Effector CD8-positive, alpha-beta T cell (primary cell): ENCODE results near the gene DEFB125.
"Not testable (repeated sequence)": the region's sequence is repeated elsewhere in the genome, so short reads cannot be mapped to it uniquely, and the experiment has no call there.

Source experiments
- DNase-seq: peaks from one replicate; lab custom pipeline; 2025; lab: John Stamatoyannopoulos, UW
- total RNA-seq, 4 experiments: gene quantifications; one replicate each; lab custom pipeline; 2026; lab: John Stamatoyannopoulos, UW

Gene DEFB125, protein sequence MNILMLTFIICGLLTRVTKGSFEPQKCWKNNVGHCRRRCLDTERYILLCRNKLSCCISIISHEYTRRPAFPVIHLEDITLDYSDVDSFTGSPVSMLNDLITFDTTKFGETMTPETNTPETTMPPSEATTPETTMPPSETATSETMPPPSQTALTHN
- total RNA-seq = 0 to 0.09 (median 0) reads per million in 4 experiments

DNA sequence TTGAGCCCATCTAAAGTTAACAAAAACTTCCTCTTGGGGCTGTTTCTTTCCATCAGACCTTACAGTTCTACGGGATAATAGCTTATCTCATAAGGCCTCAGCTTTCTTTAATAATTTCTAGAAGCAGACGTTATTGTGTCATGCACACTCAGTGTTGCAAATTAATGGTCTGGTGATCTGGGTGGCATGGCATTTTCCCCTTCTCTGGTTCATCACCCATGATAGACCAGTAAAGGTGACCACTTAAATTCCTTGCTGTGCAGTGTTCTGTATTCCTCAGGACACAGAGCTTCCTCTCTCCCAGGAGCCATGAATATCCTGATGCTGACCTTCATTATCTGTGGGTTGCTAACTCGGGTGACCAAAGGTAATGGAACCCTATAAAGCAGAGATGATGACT is at the start of gene DEFB125:
TSS of gene DEFB125 (plus strand) at position 272 of the 400 bp plus-strand sequence. CDS start at position 310, 38 bp downstream.
- no peak for DNase-seq

DNA sequence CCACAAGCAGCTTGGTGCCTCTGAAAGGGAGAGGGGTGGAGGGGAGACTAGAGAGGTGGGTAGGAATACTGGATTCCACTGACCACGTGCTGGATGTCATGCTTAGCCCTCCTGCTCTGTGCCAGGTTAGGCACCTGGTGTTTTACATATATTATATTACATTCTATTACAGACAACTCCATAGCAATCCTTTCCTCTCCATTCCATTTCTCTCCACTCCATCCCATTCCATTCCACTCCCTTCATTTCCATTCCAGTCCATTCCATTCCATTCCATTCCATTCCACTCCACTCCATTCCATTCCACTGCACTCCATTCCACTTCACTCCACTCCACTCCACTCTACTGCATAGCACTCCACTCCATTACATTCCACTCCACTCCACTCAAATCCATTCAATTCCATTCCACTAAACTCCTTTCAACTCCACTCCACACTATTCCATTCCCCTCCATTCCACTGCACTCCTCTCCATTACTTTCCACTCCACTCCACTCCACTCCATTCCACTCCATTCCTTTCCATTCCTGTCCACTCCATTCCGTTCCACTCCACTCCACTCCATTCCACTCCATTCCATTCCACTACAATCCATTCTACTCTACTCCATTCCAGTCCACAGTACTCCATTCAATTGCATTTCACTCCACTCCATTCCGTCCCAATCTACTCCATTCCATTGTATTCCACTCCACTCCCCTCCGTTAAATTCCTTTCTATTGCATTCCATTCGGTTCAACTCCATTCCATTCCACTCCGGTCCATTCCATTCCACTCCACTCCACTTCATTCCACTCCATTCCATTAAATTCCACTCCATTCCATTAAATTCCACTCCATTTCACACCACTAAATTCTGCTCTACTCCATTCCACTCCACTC is 27.2 kb upstream of the DEFB125 start:
- DNase-seq = no peak

DNA sequence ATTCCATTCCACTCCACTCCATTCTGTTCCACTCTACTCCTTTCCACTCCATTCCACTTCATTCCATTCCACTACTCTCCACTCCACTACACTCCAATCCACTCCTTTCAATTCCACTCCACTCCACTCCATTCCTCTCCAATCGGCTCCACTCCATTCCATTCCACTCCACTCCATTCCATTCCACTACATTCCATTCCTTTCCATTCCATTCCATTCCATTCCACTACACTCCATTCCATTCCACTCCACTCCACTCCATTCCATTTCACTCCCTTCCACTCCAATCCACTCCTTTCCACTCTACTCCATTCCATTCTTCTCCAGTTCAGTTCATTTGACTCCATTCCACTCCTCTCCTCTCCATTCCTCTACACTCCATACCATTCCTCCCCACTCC is 26.2 kb upstream of the DEFB125 start:
- DNase-seq = no peak

- DNase-seq = no peak
These were observed 25.7 kb upstream of the DEFB125 start for GRCh38 chr20:61757-62156.

DNA sequence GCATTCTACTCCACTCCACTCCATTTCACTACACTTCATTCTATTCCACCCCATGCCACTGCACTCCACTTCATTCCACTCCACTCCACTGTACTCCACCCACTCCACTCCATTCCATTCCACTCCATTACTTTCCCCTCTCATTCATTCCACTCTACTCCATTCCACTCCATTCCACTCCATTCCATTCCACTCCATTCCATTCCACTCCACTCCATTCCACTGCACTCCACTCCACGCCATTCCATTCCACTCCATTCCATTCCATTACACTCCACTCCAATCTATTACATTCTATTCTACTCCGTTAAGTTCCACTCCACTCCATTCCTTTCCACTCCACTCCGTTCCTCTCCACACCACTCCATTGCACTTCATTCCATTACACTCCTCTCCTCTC is 25.0 kb upstream of the DEFB125 start:
- no peak for DNase-seq

DNA sequence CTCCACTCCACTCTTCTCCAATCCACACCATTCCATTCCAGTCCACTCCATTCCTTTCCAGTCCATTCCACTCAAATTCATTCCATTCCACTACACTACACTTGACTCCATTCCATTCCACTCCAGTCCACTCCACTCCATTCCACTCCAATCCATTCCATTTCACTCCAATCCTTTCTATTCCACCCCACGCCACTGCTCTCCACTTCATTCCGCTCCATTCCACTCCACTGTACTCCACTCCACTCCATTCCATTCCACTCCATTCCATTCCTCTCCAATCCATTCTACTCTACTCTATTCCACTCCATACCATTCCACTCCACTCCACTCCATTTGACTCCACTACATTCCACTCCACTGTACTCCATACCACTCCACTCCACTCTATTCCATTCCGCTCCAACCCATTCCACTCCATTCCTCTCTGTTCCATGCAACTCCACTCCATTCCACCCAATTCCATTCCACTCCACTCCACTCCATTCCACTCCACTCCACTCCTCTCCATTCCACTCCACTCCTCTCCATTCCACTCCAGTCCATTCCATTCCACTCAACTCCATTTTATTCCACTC is 23.4 kb upstream of the DEFB125 start:
- DNase-seq = no peak

GRCh38 chr20:64766-65322 is 22.6 kb upstream of the DEFB125 start:
- DNase-seq = no peak

GRCh38 chr20:77231-77630 is 10.2 kb upstream of the DEFB125 start:
- DNase-seq = no peak

- DNase-seq = no peak
These were observed 9.1 kb upstream of the DEFB125 start for GRCh38 chr20:78338-78737.

DNA sequence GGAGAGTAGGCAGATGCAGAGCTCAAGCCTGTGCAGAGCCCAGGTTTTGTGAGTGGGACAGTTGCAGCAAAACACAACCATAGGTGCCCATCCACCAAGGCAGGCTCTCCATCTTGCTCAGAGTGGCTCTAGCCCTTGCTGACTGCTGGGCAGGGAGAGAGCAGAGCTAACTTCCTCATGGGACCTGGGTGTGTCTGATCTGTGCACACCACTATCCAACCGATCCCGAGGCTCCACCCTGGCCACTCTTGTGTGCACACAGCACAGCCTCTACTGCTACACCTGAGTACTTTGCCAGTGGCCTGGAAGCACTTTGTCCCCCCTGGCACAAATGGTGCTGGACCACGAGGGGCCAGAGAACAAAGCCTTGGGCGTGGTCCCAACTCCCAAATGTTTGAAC is 7.9 kb upstream of the DEFB125 start:
- DNase-seq = no peak

DNA sequence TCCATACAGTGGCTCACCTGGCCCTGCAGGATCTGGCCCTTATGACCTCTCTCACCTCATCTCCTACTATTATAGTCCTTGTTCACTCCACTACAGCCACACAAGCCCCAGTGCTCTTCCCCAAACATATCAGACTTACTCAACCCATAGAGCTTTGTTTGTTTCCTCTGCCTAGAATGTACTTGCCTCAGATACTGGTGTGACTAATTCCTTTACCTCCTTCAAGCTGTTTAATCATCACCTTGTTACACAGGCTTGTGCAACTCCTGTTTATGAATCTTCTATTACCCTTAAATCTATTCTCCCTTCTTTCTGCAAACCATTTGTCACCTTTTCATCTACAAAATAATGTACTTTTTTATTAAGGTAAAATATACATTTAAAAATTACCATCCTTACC is 3.2 kb downstream of the DEFB125 start:
- DNase-seq = no peak

GRCh38 chr20:93641-94040 is 6.2 kb downstream of the DEFB125 start:
- no peak for DNase-seq

- DNase-seq = no peak
These were observed 7.7 kb downstream of the DEFB125 start for GRCh38 chr20:95215-95614.

GRCh38 chr20:97691-98090 is 10.2 kb downstream of the DEFB125 start:
- not testable (repeated sequence) for DNase-seq

- DNase-seq = no peak
These were observed 14.5 kb downstream of the DEFB125 start for GRCh38 chr20:101975-102374.

DNA sequence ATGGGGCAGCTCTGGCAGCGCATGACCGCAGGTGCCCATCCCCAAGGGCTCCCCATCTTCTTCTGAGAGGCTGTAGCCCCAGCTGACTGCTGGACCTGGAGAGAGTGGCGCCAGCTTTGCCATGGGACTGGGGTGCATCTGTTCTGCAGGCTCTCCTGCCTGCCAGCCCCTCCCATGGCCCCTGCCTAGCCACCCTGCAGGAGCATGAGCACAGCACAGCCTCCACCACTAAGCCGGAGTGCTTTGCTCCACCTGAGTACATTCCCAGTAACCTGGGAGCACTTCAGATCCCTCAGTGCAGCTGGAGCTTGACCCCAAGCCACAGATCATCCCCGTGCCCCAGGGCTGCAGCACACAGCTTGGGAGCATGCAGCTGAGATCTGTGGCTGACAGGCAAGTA is 16.0 kb downstream of the DEFB125 start:
- DNase-seq = no peak

- DNase-seq = no peak
These were observed 24.9 kb downstream of the DEFB125 start for GRCh38 chr20:112396-112795.

DNA sequence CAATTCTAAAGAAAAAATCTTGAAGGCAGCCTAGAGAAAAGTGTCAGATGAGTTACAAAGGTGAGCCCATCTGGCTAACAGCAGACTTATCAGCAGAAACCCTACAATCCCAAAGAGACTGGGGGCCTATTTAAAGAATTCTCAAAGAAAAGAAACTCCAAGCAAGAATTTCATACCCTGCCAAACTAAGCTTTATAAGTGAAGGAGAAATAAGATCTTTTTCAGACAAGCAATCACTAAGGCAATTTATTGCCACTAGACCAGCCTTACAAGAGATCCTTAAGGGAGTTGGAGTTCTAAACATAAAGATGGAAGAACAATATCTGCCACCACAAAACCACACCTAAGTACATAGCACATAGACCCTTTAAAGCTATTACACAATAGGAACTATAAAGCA is 30.0 kb downstream of the DEFB125 start:
- no peak for DNase-seq

DNA sequence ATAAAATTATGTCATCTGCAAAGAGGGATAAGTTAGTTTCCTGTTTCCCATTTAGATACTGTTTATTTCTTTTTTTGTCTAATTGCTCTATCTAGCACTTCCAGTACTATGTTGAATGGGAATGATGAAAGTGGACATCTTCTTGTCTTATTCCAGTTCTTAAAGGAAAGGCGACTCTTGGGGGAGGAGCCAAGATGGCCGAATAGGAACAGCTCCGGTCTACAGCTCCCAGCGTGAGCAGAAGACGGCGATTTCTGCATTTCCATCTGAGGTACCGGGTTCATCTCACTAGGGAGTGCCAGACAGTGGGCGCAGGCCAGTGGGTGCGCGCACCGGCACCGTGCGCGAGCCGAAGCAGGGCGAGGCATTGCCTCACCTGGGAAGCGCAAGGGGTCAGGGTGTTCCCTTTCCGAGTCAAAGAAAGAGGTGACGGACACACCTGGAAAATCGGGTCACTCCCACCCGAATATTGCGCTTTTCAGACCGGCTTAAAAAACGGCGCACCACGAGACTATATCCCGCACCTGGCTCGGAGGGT is 42.4 kb downstream of the DEFB125 start:
- not testable (repeated sequence) for DNase-seq

DNA sequence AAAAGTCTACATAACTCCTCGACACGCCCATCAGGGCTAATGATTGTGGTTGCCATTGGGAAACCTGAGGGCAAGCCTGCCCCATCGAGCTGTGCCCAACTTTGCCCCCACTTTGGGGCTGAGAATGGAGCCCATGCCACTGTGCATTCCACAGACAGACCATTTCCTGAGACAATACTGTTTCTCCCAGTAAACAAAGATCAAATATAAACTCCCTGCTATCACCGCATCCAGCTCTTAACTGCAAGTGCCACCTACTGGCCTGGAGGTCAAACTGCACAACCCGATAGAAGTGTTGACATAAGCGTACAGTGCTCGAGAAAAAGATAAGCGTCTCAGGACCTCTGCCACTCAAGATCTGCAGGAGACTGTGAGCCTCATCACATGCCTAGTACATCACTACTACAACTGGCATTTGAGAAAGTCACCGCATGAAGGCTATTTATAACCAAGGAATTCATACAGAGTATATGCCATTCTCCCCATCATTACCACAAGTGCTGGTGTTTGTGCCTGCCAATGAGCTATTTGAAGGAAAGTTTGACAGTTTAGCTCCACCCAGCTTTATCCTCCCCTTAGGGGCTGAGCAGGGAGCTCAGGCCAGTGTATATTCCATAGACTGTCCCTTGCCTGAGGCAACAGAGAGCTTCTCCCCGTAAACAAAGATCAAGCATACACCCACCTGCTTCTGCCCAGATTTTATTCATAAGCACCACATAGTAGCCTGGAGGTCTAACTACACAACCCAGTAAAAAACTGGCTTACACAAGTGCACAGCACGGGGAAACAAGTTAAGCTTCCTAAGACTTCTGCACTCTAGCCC is 50.4 kb downstream of the DEFB125 start:
- DNase-seq = no peak

- no peak for DNase-seq
These were observed 54.8 kb downstream of the DEFB125 start, which contains the start of gene DEFB126 for GRCh38 chr20:142290-142689. Gene DEFB126 (plus strand): TSS chr20:142590. CDS start chr20:142629, 39 bp downstream.
